MM.1S (cell line): ENCODE measurements around the gene HTATSF1.

Source experiments
- DNase-seq: peaks from one replicate; pipeline ENCODE4 v3.0.0-alpha.2; 2015
- H2AFZ ChIP-seq: fragments of 300-600 bp; sonication (generic); 2 replicates; pipeline ENCODE4 v1.6.0; 2016; ENCODE audit warnings: antibody characterized with exemption, low read length
- H3F3A ChIP-seq: fragments of 300-600 bp; sonication (generic); 2 replicates; pipeline ENCODE4 v1.6.1; 2016; ENCODE audit warnings: mild to moderate bottlenecking, antibody characterized with exemption, low read length, moderate library complexity, mixed read lengths; ENCODE audit not compliant: insufficient read depth
- H3K27ac ChIP-seq: fragments of 300-600 bp; sonication (generic); 2 replicates; pipeline ENCODE4 v1.5.1; 2016; ENCODE audit warnings: mild to moderate bottlenecking, low read length
- H3K27me3 ChIP-seq: fragments of 300-600 bp; sonication (generic); replicated peaks from 2 replicates; pipeline ENCODE4 v1.6.0; 2016; ENCODE audit warnings: low read length; ENCODE audit not compliant: insufficient read depth
- H3K36me3 ChIP-seq: fragments of 300-600 bp; sonication (generic); replicated peaks from 2 replicates; pipeline ENCODE4 v1.6.1; 2016; ENCODE audit warnings: mild to moderate bottlenecking, low read length, mixed read lengths; ENCODE audit not compliant: insufficient read depth
- H3K4me1 ChIP-seq: fragments of 300-600 bp; sonication (generic); 2 replicates; pipeline ENCODE4 v1.6.1; 2016; ENCODE audit warnings: low read length, mixed read lengths
- H3K4me2 ChIP-seq: fragments of 300-600 bp; sonication (generic); 2 replicates; pipeline ENCODE4 v1.6.0; 2016; ENCODE audit warnings: low read depth, low read length
- H3K4me3 ChIP-seq: fragments of 300-600 bp; sonication (generic); 2 replicates; pipeline ENCODE4 v1.5.1; 2016; ENCODE audit warnings: low read length, mixed read lengths
- H3K79me2 ChIP-seq: fragments of 300-600 bp; sonication (generic); 2 replicates; pipeline ENCODE4 v1.6.1; 2016; ENCODE audit warnings: mixed run types, low read length, mixed read lengths
- H3K9ac ChIP-seq: fragments of 300-600 bp; sonication (generic); 2 replicates; pipeline ENCODE4 v1.6.1; 2016; ENCODE audit warnings: low read length, mixed read lengths
- H3K9me2 ChIP-seq: fragments of 300-600 bp; sonication (generic); replicated peaks from 2 replicates; pipeline ENCODE4 v1.6.1; 2016; ENCODE audit warnings: mild to moderate bottlenecking, low read length, mixed read lengths; ENCODE audit not compliant: insufficient read depth
- H3K9me3 ChIP-seq: fragments of 300-600 bp; sonication (generic); replicated peaks from 2 replicates; pipeline ENCODE4 v1.6.1; 2016; ENCODE audit warnings: mild to moderate bottlenecking, low read length, mixed read lengths; ENCODE audit not compliant: insufficient read depth
- H4K20me1 ChIP-seq: fragments of 300-600 bp; sonication (generic); 2 replicates; pipeline ENCODE4 v1.6.1; 2016; ENCODE audit warnings: mild to moderate bottlenecking, low read length, moderate library complexity, mixed read lengths; ENCODE audit not compliant: insufficient read depth
- CTCF ChIP-seq: fragments of 300-600 bp; sonication (generic); IDR thresholded peaks from 2 replicates; pipeline ENCODE4 v1.5.1; 2016; ENCODE audit warnings: antibody characterized with exemption, low read length, mixed read lengths
- EZH2 ChIP-seq: fragments of 300-600 bp; sonication (generic); optimal IDR thresholded peaks from 2 replicates; pipeline ENCODE3; 2017; ENCODE audit warnings: low read depth, mild to moderate bottlenecking, antibody characterized with exemption, low read length, mixed read lengths
- EZH2phosphoT487 ChIP-seq: fragments of 300-600 bp; sonication (generic); IDR thresholded peaks from 2 replicates; pipeline ENCODE4 v1.6.1; 2018; ENCODE audit warnings: antibody characterized with exemption, low read length

HTATSF1 gene

GRCh38 chrX:136467303-136467702 lies 30.1 kb upstream of the HTATSF1 start:
- Histone ChIP-seq H3K9me3 (no peaks in the 10 kb centered on the region), H3K79me2 (no peaks in the 10 kb centered on the region), H2AFZ (no peak overlapping the region), H3K4me1 (no peaks in the 10 kb centered on the region), H3K4me3 (no peak overlapping the region), H3K9ac (no peak overlapping the region), H3F3A (no peaks in the 10 kb centered on the region), H3K9me2 (no peaks in the 10 kb centered on the region), H3K36me3 (no peaks in the 10 kb centered on the region), H3K27me3 (no peaks in the 10 kb centered on the region), H4K20me1 (no peaks in the 10 kb centered on the region), H3K4me2 (no peak overlapping the region), H3K27ac (no peak overlapping the region)
- no peak for DNase-seq
- TF ChIP-seq EZH2phosphoT487 = no peak
- TF ChIP-seq EZH2 = no peak
- no peak for TF ChIP-seq CTCF

- Histone ChIP-seq H3F3A (no peaks in the 10 kb centered on the region), H3K4me1 (no peaks in the 10 kb centered on the region), H2AFZ (no peak overlapping the region), H3K36me3 (no peaks in the 10 kb centered on the region), H3K27me3 (no peaks in the 10 kb centered on the region), H3K9ac (no peak overlapping the region), H4K20me1 (no peaks in the 10 kb centered on the region), H3K27ac (no peak overlapping the region), H3K9me3 (no peaks in the 10 kb centered on the region), H3K9me2 (no peaks in the 10 kb centered on the region), H3K79me2 (no peaks in the 10 kb centered on the region), H3K4me2 (no peak overlapping the region), H3K4me3 (no peak overlapping the region)
- no peak for DNase-seq
- TF ChIP-seq CTCF (no peak), EZH2 (no peak), EZH2phosphoT487 (no peak)
Observed at GRCh38 chrX:136468391-136469103, 28.8 kb upstream of the HTATSF1 start.

- H3K27ac ChIP-seq = no peak overlapping the region
- no peaks in the 10 kb centered on the region for H4K20me1 ChIP-seq
- H3K79me2 ChIP-seq = no peaks in the 10 kb centered on the region
- H3K9ac ChIP-seq = no peak overlapping the region
- TF ChIP-seq EZH2phosphoT487 (no peak), EZH2 (no peak), CTCF (no peak)
- no peak overlapping the region for H3K4me2 ChIP-seq
- no peak for DNase-seq
- no peaks in the 10 kb centered on the region for H3K4me1 ChIP-seq
- no peaks in the 10 kb centered on the region for H3K9me2 ChIP-seq
- no peaks in the 10 kb centered on the region for H3K9me3 ChIP-seq
- no peaks in the 10 kb centered on the region for H3K27me3 ChIP-seq
- H3K4me3 ChIP-seq = no peak overlapping the region
- H3K36me3 ChIP-seq = no peaks in the 10 kb centered on the region
- H3F3A ChIP-seq = no peaks in the 10 kb centered on the region
- H2AFZ ChIP-seq = no peak overlapping the region
Observed at GRCh38 chrX:136473663-136474062, 23.7 kb upstream of the HTATSF1 start.
